HG02938 (cell line): ENCODE results near the gene RYR1.
"Not testable (repeated sequence)": the region's sequence is repeated elsewhere in the genome, so short reads cannot be mapped to it uniquely, and the experiment has no call there.

Experiments
- ATAC-seq: cut with Tn5 transposase; IDR thresholded peaks from one replicate; pipeline ENCODE4 v1.9.1; 2021; ENCODE audit warnings: mild to moderate bottlenecking, moderate library complexity; ENCODE audit not compliant: unreplicated experiment

Gene RYR1

GRCh38 chr19:38537071-38537936 is 103.8 kb downstream of the RYR1 start:
- ATAC-seq = no peak

DNA sequence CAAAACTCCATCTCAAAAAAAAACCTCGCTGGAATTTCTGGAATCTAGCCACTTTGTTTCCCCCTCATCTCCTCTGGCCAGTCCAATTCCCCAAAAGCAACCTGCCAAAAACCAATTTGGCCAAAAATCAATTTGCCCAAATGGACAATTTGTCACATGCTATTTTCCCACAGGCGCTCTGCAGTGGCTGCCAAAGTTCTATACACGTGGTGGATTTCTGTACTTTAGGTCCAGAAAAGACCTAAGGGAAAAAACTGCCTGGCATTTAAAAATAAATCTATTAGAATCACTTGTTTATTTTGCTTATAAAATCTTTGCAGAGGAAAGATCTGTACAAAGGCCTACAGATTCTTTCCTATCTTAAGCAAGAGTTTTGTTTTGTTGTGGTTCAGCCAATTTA is 104.9 kb downstream of the RYR1 start:
- no peak for ATAC-seq

DNA sequence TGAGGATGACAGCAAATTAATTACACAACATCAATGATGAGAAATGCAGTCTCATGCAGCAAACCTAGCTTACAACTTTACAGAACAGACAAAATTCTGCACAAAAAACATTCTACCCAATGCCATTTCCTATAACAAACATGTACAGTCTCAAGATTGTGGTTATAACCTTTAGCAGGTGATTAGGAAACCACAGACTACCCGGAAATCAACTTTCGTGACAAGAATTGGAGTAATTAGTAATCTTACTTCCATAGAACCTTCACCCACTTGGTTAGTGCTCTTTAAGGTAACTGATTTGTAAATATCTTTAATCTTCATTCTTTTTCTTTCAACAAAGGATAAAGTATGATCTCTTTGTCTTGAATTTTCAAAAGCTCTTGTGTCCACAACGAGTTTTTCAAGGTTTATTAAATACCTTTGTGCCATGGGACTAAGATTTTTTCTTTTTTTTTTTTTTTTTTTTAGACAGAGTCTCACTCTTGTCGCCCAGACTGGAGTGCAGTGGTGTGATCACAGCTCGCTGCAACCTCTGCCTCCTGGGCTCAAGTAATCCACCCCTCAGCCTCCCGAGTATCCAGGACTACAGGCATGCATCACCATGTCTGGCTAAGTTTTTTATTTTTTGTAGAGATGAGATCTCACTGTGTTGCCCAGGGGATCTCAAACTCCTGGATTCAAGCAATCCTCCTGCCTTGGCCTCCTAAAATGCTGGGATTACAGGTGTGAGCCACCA is 105.5 kb downstream of the RYR1 start:
- no peak for ATAC-seq

DNA sequence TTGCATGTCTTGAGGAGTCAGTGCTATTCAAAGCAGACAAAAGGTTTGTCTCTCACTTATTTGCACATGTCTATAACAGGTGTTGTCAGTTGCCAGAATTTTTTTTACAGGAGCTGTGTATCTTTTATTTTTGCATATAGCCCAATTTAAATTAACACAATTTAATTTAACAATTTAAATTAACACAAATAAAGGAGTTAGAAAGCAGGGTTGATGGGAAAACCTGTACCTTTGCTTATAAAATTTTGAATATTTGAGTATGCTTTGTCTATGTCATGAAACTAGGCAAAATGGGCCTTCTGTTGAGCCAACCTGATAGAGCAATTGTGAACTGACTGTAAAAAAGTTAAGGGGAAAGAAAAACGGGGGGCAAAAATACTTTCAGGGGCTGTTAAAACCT is 106.3 kb downstream of the RYR1 start:
- no peak for ATAC-seq

DNA sequence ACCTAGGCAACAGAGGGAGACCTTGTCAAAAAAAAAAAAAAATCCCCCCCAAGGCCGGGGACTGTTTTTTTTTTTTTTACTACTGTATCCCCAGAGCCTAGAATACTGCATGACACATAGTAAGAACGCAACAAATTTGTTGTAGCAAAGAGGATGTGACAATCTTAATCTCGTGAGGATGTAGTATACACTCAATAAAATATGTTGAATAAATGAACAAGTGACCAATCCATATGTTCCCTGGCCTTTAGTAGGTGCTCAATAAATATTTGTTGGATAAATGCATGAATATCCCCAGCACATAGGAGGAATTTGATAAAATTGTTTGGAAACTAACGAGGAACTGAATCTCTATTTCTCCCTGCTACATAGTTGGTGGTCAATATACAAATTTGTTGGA is 108.5 kb downstream of the RYR1 start:
- no peak for ATAC-seq

DNA sequence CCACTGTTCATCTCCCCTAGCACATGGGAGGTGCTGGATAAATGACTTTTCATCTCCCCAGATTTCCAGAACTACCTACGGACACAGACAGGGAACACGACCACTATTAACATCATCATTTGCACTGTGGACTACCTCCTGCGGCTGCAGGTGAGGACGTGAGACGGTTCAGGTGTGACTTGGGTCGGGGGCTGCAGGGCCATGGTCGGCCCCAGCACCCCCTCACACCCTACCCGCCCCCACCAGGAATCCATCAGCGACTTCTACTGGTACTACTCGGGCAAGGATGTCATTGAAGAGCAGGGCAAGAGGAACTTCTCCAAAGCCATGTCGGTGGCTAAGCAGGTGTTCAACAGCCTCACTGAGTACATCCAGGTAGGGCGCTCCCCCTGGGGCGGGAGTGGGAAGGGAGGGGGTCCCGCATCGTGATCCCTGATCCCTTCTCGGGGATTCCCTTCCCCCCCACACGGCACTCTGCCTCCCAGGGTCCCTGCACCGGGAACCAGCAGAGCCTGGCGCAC is 109.9 kb downstream of the RYR1 start:
- ATAC-seq = no peak

DNA sequence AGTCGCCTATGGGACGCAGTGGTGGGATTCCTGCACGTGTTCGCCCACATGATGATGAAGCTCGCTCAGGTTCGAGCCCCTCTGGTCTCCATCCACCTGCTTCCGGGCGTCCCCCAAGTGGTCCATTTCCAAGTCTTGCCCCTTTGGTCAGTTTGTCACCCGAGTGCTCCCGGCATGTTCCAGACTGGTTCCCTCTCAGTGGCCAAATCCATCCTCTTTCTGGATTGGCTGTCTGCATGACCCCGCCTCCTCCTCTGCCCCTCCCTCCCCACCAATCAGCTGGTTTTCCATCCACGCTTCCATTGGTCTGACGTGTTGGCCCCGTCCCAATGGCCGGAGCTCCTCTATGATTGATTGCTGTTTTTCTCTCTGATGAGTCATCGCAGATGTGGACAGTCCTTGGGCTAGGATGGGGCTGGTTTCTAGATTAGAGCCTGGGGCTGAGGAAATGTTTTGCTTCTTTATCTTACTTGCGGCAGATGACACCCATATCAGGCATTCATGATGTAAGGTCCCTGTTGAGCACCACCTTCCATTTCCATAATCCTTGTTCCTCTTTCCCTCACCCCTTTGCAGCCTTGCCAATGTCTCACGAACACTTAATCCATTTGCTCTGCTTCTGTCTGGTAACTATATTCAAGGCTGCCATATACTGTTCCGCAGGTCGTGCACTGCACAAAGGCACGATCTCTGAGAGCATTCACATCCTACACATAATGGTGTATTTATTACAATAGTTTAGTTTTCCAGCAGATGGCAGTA is 110.5 kb downstream of the RYR1 start:
- ATAC-seq = no peak

- no peak for ATAC-seq
Measured at GRCh38 chr19:38544569-38545315, 111.3 kb downstream of the RYR1 start.

DNA sequence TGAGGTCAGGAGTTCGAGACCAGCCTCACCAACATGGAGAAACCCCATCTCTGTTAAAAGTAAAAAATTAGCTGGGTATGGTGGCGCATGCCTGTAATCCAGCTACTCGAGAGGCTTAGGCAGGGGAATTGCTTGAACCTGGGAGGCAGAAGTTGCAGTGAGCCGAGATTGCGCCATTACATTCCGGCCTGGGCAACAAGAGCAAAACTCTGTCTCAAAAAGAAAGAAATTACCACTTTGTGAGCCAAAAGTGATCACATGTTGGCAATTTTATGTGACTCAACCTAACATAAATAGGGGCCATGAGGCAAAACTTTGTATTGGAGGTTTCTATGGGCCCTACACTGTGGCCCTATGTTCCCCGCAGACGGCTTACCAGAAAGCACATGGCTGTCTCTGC is 112.1 kb downstream of the RYR1 start:
- no peak for ATAC-seq

GRCh38 chr19:38547421-38547820 is 113.9 kb downstream of the RYR1 start:
- no peak for ATAC-seq

- no peak for ATAC-seq
Measured at GRCh38 chr19:38549061-38549460, 115.6 kb downstream of the RYR1 start.

GRCh38 chr19:38549942-38550341 is 116.5 kb downstream of the RYR1 start:
- ATAC-seq = no peak

DNA sequence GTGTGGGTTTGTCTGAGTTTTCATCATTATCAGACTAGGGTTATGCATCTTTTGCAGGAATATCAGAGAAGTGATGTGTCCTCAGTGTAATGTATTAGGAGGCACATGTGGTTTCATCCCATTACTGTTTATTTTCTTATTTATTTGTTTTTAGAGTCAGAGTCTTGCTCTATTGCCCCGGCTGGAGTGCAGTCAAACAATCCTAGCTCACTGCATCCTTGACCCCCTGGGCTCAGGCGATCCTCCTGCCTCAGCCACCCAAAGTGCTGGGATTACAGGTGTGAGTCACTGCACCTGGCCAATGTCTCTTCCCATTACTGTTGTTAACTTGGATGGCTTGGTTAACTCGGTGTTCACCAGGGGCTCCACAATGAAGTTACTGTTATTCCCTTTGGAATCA is 116.9 kb downstream of the RYR1 start:
- no peak for ATAC-seq

GRCh38 chr19:38551450-38551813 is 117.9 kb downstream of the RYR1 start:
- peak; percentile 54 for ATAC-seq

DNA sequence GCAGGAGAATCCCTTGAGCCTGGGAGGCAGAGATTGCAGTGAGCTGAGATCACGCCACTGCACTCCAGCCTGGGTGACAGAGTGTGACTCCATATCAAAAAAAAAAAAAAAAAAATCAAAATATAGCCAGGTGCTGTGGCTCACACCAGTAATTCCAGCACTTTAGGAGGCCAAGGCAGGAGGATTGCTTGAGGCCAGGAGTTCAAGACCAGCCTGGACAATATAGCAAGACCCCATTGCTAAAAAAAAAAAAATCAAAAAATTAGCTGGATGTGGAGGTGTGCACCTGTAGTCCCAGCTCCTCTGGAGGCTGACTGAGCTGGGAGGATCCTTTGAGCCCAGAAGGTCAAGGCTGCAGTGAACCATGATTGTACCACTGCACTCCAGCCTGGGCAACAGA is 119.7 kb downstream of the RYR1 start:
- not testable (repeated sequence) for ATAC-seq

- no peak for ATAC-seq
Measured at GRCh38 chr19:38554676-38555141, 121.2 kb downstream of the RYR1 start.

- no peak for ATAC-seq
Measured at GRCh38 chr19:38555200-38555599, 121.7 kb downstream of the RYR1 start.

GRCh38 chr19:38556521-38557174 is 123.2 kb downstream of the RYR1 start:
- ATAC-seq = no peak

DNA sequence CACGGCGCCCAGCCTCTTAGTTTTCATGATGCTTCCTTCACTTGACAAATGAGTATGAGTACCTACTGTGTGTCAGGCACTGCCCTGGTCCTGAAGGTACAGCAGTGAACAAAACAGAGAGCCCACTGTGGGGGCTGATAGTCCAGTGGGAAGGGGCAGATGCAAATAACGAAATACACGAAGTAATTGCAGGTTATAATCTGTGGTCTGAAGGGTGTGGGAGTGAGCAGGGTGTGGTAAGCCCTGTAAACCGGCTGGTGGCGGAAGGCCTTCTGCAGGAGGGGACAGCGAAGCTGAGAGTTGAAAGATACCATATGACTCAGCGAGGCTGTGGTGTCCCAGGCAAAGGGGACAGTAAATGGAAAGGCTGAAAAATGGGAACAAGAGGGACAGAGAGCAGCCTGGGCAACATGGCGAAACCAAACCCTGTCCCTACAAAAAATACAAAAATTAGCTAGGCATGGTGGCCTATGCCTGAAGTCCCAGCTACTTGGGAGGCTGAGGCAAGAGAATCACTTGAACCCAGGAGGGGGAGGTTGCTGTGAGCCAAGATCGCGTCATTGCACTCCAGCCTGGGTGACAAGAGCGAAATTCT is 123.8 kb downstream of the RYR1 start:
- peak; percentile 46 for ATAC-seq

- ATAC-seq = not testable (repeated sequence)
Measured at GRCh38 chr19:38558933-38559332, 125.4 kb downstream of the RYR1 start.
